Measurements from ENCODE around the gene PDE11A. TPM values are rescaled to one million over a fixed set of nuclear protein-coding genes. Genes with fewer than 3 reads are reported as not detected.

The PDE11A gene
- total and polyA plus RNA-seq, 2 of the 13 experiments (the other 11 are each of a cell fraction or from before 2014, with no cell fraction given): 1.2 to 1.7 TPM

- no peak for TF ChIP-seq BCLAF1 (IDR thresholded peaks at IDR 0.05)
- TF ChIP-seq CAMTA2 (CRISPR knock-in tag; IDR thresholded peaks at IDR 0.05; ENCODE audit: borderline replicate concordance): no peak
- peak; percentile 68; the same call in 1 of the 2 replicates for TF ChIP-seq ARNTL (CRISPR knock-in tag; IDR thresholded peaks at IDR 0.05)
- no peak; the same call in none of the 2 replicates for TF ChIP-seq ZSCAN5A (CRISPR knock-in tag; IDR thresholded peaks at IDR 0.05; ENCODE audit: borderline replicate concordance)
- peak; percentile 76 for TF ChIP-seq BCL6 (CRISPR knock-in tag; IDR thresholded peaks at IDR 0.05)
- no peak for TF ChIP-seq ZNF879 (CRISPR knock-in tag; IDR thresholded peaks at IDR 0.05)
- 0 out of 2 replicates have a peak, but pooled peaks have one; percentile 67 for TF ChIP-seq ZFP1 (CRISPR knock-in tag; IDR thresholded peaks at IDR 0.05)
- TF ChIP-seq MXD1 (CRISPR knock-in tag; IDR thresholded peaks at IDR 0.05): no peak
- TF ChIP-seq SKIL (CRISPR knock-in tag; IDR thresholded peaks at IDR 0.05; ENCODE audit: borderline replicate concordance): peak; percentile 44; the same call in 1 of the 2 replicates
- no peak for TF ChIP-seq PREB (CRISPR knock-in tag; IDR thresholded peaks at IDR 0.05)
- TF ChIP-seq ZNF749 (CRISPR knock-in tag; IDR thresholded peaks at IDR 0.05; ENCODE audit: borderline replicate concordance): no peak
- TF ChIP-seq ZSCAN30 (CRISPR knock-in tag; IDR thresholded peaks at IDR 0.05): no peak; the same call in 1 of the 2 replicates
- peak; percentile 87 for TF ChIP-seq ZNF263 (CRISPR knock-in tag; IDR thresholded peaks at IDR 0.05)
- TF ChIP-seq ZNF782 (CRISPR knock-in tag; IDR thresholded peaks at IDR 0.05; ENCODE audit: borderline replicate concordance): no peak; the same call in 1 of the 2 replicates
- no peak for TF ChIP-seq FOXM1 (CRISPR knock-in tag; IDR thresholded peaks at IDR 0.05)
- no peak for TF ChIP-seq THAP8 (CRISPR knock-in tag; IDR thresholded peaks at IDR 0.05; ENCODE audit: borderline replicate concordance)
- TF ChIP-seq ZNF878 (CRISPR knock-in tag; IDR thresholded peaks at IDR 0.05): 0 out of 2 replicates have a peak, but pooled peaks have one; percentile 70
- TF ChIP-seq YY1 (IDR thresholded peaks at IDR 0.05; ENCODE audit: insufficient read depth, insufficient replicate concordance, low read depth, low read length): no peak
- TF ChIP-seq AKAP8 (CRISPR knock-in tag; IDR thresholded peaks at IDR 0.05): peak; percentile 75
Observed at GRCh38 chr2:178072383-178073301, at the start of gene PDE11A (continued).
